ENCODE results near the gene ALKBH6. TPM values are rescaled to one million over a fixed set of nuclear protein-coding genes. Genes with fewer than 3 reads are reported as not detected.
A peak's percentile ranks its signal among the peaks of the same experiment; 100 is the strongest.

Gene ALKBH6
- total RNA-seq, 2 donors from 2014 or later: 9.6 to 33.0 TPM

- no peaks in the 10 kb centered on the region for H3K27me3 ChIP-seq
- 27 to 35% methylated on average over 4 to 5 of the region's 5 CpGs for WGBS, 2 donors
- intact Hi-C loops (cut with DNase I): no loop called here
- DNase-seq (no peak), ATAC-seq (no peak)
- no peaks in the 10 kb centered on the region for H3K9me3 ChIP-seq
- H3K4me3 ChIP-seq: no peak overlapping the region
- no peak overlapping the region for H3K27ac ChIP-seq
- no peaks in the 10 kb centered on the region for H3K4me1 ChIP-seq
- no peak for TF ChIP-seq POLR2A (IDR thresholded peaks at IDR 0.05)
- no peaks in the 10 kb centered on the region for H3K36me3 ChIP-seq (replicated peaks in 1 of 2; ENCODE audit: insufficient read depth in 1 of 2, low read depth in 2 of 2)
These were observed 35.7 kb downstream of the ALKBH6 start for GRCh38 chr19:35978271-35978670.

GRCh38 chr19:35977446-35978222, 36.4 kb downstream of the ALKBH6 start:
- DNase-seq (no peak), ATAC-seq (no peak)
- Histone ChIP-seq H3K4me3 (no peak overlapping the region), H3K27me3 (no peaks in the 10 kb centered on the region), H3K9me3 (no peaks in the 10 kb centered on the region), H3K36me3 (replicated peaks in 1 of 2; ENCODE audit: insufficient read depth in 1 of 2, low read depth in 2 of 2) (no peaks in the 10 kb centered on the region), H3K4me1 (no peaks in the 10 kb centered on the region), H3K27ac (no peak overlapping the region)
- intact Hi-C loops (cut with DNase I): no loop called here
- TF ChIP-seq CTCF (IDR thresholded peaks at IDR 0.05) (no peak), POLR2A (IDR thresholded peaks at IDR 0.05) (no peak)
- 47 to 56% methylated on average over 13 to 14 of the region's 14 CpGs for WGBS, 2 donors

- Histone ChIP-seq H3K36me3 (replicated peaks in 1 of 2; ENCODE audit: insufficient read depth in 1 of 2, low read depth in 2 of 2) (no peaks in the 10 kb centered on the region), H3K27me3 (no peaks in the 10 kb centered on the region), H3K4me1 (no peaks in the 10 kb centered on the region), H3K4me3 (no peak overlapping the region), H3K9me3 (no peaks in the 10 kb centered on the region), H3K27ac (no peak overlapping the region)
- TF ChIP-seq POLR2A (IDR thresholded peaks at IDR 0.05): no peak
- no peak for DNase-seq
- no peak for ATAC-seq
- intact Hi-C loops (cut with DNase I): no loop called here
- WGBS, 2 donors: 16 to 40% methylated on average over 4 to 5 of the region's 5 CpGs
These were observed 38.3 kb downstream of the ALKBH6 start for GRCh38 chr19:35975608-35976214.

- Histone ChIP-seq H3K4me3 (no peak overlapping the region), H3K27ac (no peak overlapping the region), H3K9me3 (no peaks in the 10 kb centered on the region), H3K4me1 (no peaks in the 10 kb centered on the region), H3K36me3 (replicated peaks in 1 of 2; ENCODE audit: insufficient read depth in 1 of 2, low read depth in 2 of 2) (no peaks in the 10 kb centered on the region), H3K27me3 (no peaks in the 10 kb centered on the region)
- ATAC-seq: no peak
- 42 to 86% methylated on average over 1 to 8 of the region's 8 CpGs for WGBS, 2 donors
- DNase-seq: no peak
- intact Hi-C loops (cut with DNase I): no loop called here
- TF ChIP-seq CTCF (IDR thresholded peaks at IDR 0.05) (no peak), POLR2A (IDR thresholded peaks at IDR 0.05) (no peak)
These were observed 40.5 kb downstream of the ALKBH6 start for GRCh38 chr19:35973487-35973886.

- no peaks in the 10 kb centered on the region for H3K9me3 ChIP-seq
- H3K4me1 ChIP-seq: no peaks in the 10 kb centered on the region
- DNase-seq (no peak), ATAC-seq (no peak)
- 20 to 89% methylated on average over 1 to 3 of the region's 3 CpGs for WGBS, 2 donors
- intact Hi-C loops (cut with DNase I): no loop called here
- H3K36me3 ChIP-seq (replicated peaks in 1 of 2; ENCODE audit: insufficient read depth in 1 of 2, low read depth in 2 of 2): no peaks in the 10 kb centered on the region
- no peak overlapping the region for H3K27ac ChIP-seq
- no peak overlapping the region for H3K4me3 ChIP-seq
- no peak for TF ChIP-seq POLR2A (IDR thresholded peaks at IDR 0.05)
- H3K27me3 ChIP-seq: no peaks in the 10 kb centered on the region
These were observed 47.2 kb downstream of the ALKBH6 start for GRCh38 chr19:35966771-35967170.

GRCh38 chr19:35963514-35963913, 50.5 kb downstream of the ALKBH6 start:
- H3K4me1 ChIP-seq: peaks cover 11% of the 10 kb centered on the region
- intact Hi-C loops (cut with DNase I): no loop called here
- H3K4me3 ChIP-seq: no peak overlapping the region
- H3K9me3 ChIP-seq: no peaks in the 10 kb centered on the region
- WGBS, 2 donors: 2 to 3% methylated on average over 8 to 9 of the region's 9 CpGs
- DNase-seq: peak; percentile 30 to 51 (median 36)
- no peak for ATAC-seq
- no peak overlapping the region for H3K27ac ChIP-seq
- H3K36me3 ChIP-seq (replicated peaks in 1 of 2; ENCODE audit: insufficient read depth in 1 of 2, low read depth in 2 of 2): no peaks in the 10 kb centered on the region
- TF ChIP-seq CTCF (IDR thresholded peaks at IDR 0.05) (no peak), POLR2A (IDR thresholded peaks at IDR 0.05) (no peak)
- peaks cover 0 to 11% of the 10 kb centered on the region in 2 donors for H3K27me3 ChIP-seq

All from body of pancreas (tissue), 4 donors.